Measurements from ENCODE around the gene RAB22A.

RAB22A gene, protein sequence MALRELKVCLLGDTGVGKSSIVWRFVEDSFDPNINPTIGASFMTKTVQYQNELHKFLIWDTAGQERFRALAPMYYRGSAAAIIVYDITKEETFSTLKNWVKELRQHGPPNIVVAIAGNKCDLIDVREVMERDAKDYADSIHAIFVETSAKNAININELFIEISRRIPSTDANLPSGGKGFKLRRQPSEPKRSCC

GRCh38 chr20:58309591-58310290 is at the start of gene RAB22A:
TSS of gene RAB22A (plus strand) at chr20:58309715. CDS start at chr20:58309977, 262 bp downstream.
- peak; percentile 69 to 78 for DNase-seq (ENCODE audit: low read depth in 2 of 2)

- no peak for DNase-seq (ENCODE audit: low read depth in 2 of 2)
Measured at GRCh38 chr20:58260006-58260405, 49.5 kb upstream of the RAB22A start.

- DNase-seq (ENCODE audit: low read depth in 2 of 2) = no peak
Measured at GRCh38 chr20:58261660-58262059, 47.9 kb upstream of the RAB22A start.

- no peak for DNase-seq (ENCODE audit: low read depth in 2 of 2)
Measured at GRCh38 chr20:58264271-58264670, 45.2 kb upstream of the RAB22A start.

DNA sequence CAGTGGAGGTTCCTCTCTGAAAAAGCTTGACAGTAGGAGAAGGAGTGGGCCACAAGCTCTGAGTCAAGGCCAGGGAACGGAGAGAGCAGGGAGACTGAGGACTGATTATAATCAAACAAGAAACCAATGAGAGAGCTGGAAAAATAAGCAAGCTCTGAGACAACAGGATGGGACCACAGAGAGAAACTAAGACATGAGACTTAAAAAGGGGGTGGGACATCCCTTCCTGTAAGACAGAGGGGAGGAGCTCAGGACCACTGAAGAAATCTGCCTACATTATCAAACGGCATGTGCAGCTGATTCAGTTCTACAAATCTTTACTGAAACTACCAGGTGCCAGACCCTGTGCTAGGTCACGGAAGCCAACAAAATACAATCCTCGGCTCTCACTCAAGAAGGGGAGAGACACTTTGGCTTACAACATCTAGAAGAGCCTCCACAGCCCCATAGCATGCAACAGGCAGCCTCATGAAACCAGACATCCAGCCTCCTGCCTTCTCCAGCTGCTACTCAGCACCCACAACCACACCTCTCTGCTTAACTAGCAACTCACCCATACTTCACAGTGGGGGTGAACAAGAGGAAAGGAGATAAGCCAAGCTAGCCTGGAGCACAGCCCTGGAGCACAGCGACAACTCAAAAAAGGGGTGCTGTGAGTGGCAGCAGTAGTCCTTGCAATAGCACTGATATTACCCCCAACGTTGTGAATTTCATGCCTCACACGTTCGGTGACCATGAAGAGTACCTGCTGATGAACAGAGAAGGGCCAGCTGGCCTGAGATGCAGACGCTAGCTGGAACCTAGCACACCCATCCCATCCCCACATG is 41.9 kb upstream of the RAB22A start:
- DNase-seq (ENCODE audit: low read depth in 2 of 2) = no peak

- no peak for DNase-seq (ENCODE audit: low read depth in 2 of 2)
Measured at GRCh38 chr20:58268421-58268821, 41.1 kb upstream of the RAB22A start.

GRCh38 chr20:58268936-58269619 is 40.4 kb upstream of the RAB22A start:
- no peak for DNase-seq (ENCODE audit: low read depth in 2 of 2)

DNA sequence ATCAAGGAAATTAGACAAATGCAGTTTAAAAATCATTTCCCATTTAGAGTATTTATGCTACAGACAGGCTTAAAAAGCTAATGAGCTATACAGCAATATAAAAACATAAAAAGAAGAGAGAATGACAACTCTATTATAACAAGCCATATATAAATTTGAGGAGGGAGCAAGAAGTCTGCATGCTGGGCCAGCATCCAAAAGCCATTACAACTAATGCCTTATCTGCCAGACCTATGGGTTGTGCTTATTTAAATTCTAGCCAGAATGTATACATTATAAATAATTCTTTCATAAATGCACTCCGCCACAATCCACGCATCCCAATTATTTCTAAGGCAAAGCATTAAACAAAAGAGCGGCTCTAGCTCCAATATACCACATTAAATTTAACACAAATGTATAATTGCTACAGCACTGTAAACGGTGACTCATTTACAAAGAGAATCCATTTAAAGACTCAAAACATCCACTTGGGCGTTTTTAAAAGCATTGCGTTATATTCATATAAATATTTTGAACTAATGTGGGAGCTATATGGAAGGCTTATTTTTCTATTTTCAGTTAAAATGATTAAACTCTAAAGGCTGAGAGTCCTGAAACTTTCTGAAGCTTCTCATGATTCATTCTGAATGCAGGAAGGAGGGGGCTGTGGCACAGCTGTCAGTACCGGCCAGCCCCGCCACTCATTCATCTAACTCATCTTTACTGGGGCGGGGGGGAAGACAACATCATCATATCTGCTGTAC is 37.7 kb upstream of the RAB22A start:
- DNase-seq (ENCODE audit: low read depth in 2 of 2) = peak; percentile 42 to 63

- DNase-seq (ENCODE audit: low read depth in 2 of 2) = no peak
Measured at GRCh38 chr20:58274384-58274783, 35.1 kb upstream of the RAB22A start.

DNA sequence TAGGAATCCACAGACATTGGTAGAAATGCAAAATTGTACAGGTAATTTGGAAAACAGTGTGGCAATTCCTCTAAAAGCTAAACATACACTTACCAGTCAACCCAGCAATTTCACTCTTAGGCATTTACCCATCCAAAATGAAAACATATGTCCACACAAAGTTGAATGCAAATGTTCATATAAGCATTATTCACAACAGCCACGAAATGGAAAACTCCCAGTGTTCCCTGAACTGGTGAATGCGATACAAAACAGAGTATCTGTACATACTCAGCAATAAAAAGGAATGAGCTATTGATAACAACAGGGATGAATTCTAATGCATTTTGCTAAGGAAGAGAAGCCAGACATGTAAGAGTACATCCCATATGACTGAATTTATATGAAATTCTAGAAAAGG is 32.4 kb upstream of the RAB22A start:
- no peak for DNase-seq (ENCODE audit: low read depth in 2 of 2)

GRCh38 chr20:58277578-58278472 is 31.7 kb upstream of the RAB22A start:
- DNase-seq (ENCODE audit: low read depth in 2 of 2) = no peak

- no peak for DNase-seq (ENCODE audit: low read depth in 2 of 2)
Measured at GRCh38 chr20:58286729-58287128, 22.8 kb upstream of the RAB22A start.

DNA sequence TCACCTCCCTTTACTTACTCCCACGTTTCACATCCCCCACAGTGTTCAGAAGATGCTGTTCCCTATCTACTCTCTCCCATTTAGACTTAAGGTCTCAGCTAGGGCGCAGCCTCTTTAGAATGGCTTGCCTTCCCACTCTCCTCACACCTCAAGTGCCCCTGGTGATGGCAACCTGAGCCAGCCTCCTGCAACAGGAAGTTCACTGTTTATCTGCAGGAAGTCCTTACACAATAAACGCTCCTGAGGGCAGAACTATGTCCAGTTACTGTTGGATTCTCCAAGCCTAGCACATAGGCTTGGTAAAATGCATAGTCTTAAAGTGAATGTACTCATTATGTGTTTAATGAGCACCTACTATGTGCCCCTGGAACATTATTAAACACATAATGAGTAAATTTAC is 21.9 kb upstream of the RAB22A start:
- no peak for DNase-seq (ENCODE audit: low read depth in 2 of 2)

- no peak for DNase-seq (ENCODE audit: low read depth in 2 of 2)
Measured at GRCh38 chr20:58289143-58289542, 20.4 kb upstream of the RAB22A start.

DNA sequence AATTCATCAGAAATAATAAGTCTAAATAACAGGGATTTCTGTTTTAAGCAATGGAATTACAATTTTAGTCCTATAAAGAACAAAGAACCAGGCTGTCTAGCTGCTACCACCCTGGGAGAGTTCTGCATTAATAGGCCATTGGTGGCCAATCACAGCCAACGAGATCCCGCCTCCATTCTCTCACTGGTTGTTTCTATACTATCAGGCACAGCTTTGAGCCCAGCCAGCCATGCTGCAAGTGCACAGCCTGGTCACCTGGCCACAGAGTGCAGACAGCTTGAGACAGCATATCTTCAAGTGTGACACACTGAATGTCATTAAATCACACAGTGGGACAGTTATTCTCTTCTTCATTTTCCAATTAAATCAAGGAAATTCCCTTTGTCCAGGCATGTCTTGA is 16.1 kb upstream of the RAB22A start:
- DNase-seq (ENCODE audit: low read depth in 2 of 2) = no peak

DNA sequence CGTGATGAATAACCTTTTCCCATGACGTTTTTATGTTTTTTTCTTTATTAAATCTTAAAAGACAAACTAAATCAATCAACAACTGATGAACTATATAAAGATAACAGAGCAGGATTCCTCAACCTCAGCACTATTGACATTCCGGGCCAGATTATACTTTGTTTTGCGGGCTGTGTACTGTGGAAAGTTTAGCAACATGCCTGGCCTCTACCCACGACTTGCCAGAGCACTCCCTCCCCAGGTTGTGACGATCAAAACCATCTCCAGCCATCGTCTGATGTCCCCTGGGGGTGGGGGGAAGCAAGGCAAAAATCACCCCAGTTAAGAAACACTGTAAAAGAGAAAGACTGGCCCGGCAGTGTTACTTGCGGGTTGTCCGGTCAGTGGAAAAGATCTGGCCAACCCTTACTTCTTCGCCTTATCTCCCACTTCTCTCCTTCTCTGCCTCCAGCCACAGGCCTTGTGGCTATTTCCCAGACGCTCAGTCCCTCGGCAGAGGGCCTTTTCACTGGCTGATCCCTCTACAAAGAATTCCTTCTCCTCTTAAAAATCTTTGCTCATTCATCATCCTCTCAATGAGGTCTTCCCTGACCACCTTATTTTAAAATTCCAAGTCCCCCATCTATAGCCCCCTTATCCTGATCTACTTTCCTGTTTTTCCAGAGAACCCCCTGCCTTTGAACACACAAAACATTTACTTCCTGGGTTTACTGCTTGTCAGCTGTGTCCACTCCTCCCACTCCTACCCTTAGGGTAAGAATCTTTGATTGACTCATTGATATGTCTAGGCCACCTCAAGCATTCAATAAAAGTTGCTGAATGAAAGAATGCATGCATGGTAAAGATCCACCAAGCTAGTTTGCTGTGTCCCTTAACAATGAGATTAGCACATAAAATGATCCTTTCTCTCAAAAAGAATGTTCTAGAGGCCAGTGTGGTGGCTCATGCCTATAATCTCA is 14.7 kb upstream of the RAB22A start:
- no peak for DNase-seq (ENCODE audit: low read depth in 2 of 2)

- no peak for DNase-seq (ENCODE audit: low read depth in 2 of 2)
Measured at GRCh38 chr20:58296051-58296837, 13.3 kb upstream of the RAB22A start.

- no peak for DNase-seq (ENCODE audit: low read depth in 2 of 2)
Measured at GRCh38 chr20:58297394-58297793, 12.1 kb upstream of the RAB22A start.

Measured in stimulated activated CD4-positive, alpha-beta T cell treated with anti-CD3 and anti-CD28 coated beads, Interleukin-15, amount 100 ng/mL, for 48 hours (primary cell).